SK-N-SH (cell line): ENCODE results near the gene MALAT1. TPM values are rescaled to one million over a fixed set of nuclear protein-coding genes. Genes with fewer than 3 reads are reported as not detected.

Experiments used
- CTCF ChIA-PET: fragments of 300-600, 350-600 bp; formaldehyde crosslinking; extraction: SDS; loops from one replicate; lab custom pipeline; 2021; lab: Yijun Ruan, JAX
- POLR2A ChIA-PET: fragments of 350-600 bp; sonication (Branson Sonifier 250); formaldehyde crosslinking; extraction: SDS; loops from one replicate; lab custom pipeline; 2020; ENCODE audit warnings: antibody characterized with exemption, inconsistent platforms; lab: Yijun Ruan, JAX
- DNase-seq: peaks from one replicate; pipeline ENCODE4 v3.0.0; 2012
- H2AFZ ChIP-seq: fragments of 200-600 bp; sonication (generic); 2 replicates; pipeline ENCODE4 v1.8.1; 2016; ENCODE audit warnings: antibody characterized with exemption, mild to moderate bottlenecking, low read depth
- H3F3A ChIP-seq: fragments of 200-600 bp; sonication (generic); replicated peaks from 2 replicates; pipeline ENCODE3; 2016; ENCODE audit warnings: antibody characterized with exemption, mild to moderate bottlenecking; ENCODE audit not compliant: insufficient read depth
- H3K27ac ChIP-seq, 2 experiments: fragments of 200-500 bp in 1 of 2; fragments of 200-600 bp in 1 of 2; sonication (Bioruptor generic) in 1 of 2; sonication (generic), shearing (Covaris generic) in 1 of 2; 2 replicates each; pipeline versions ENCODE4 v1.5.1 to v1.6.1; 2014 to 2016; ENCODE audit warnings: low read depth in 2 of 2, inconsistent platforms in 1 of 2, low read length in 1 of 2, mild to moderate bottlenecking in 1 of 2, mixed read lengths in 1 of 2
- H3K27me3 ChIP-seq: fragments of 200-600 bp; sonication (generic), shearing (Covaris generic); 2 replicates; pipeline ENCODE4 v1.6.1; 2016; ENCODE audit warnings: mixed run types; ENCODE audit not compliant: insufficient read depth
- H3K36me3 ChIP-seq, 2 experiments: fragments of 200-500 bp in 1 of 2; fragments of 200-600 bp in 1 of 2; sonication (Bioruptor generic) in 1 of 2; sonication (generic) in 1 of 2; replicated peaks in 1 of 2; 2 replicates each; pipeline versions ENCODE3 to v1.5.1; 2014 to 2016; ENCODE audit warnings: low read length in 1 of 2, mild to moderate bottlenecking in 1 of 2; ENCODE audit not compliant: insufficient read depth in 2 of 2, control insufficient read depth in 1 of 2
- H3K4me1 ChIP-seq, 2 experiments: fragments of 200-500 bp in 1 of 2; fragments of 200-600 bp in 1 of 2; sonication (Bioruptor generic) in 1 of 2; sonication (generic), shearing (Covaris generic) in 1 of 2; 2 replicates each; pipeline versions ENCODE4 v1.5.1 to v1.6.1; 2014 to 2016; ENCODE audit warnings: low read depth in 1 of 2, low read length in 1 of 2, mixed run types in 1 of 2; ENCODE audit not compliant: insufficient read depth in 2 of 2, control insufficient read depth in 1 of 2
- H3K4me2 ChIP-seq: fragments of 200-600 bp; sonication (generic), shearing (Covaris generic); 2 replicates; pipeline ENCODE4 v1.6.1; 2017; ENCODE audit warnings: mixed run types
- H3K4me3 ChIP-seq, 2 experiments: fragments of 200-500 bp in 1 of 2; fragments of 200-600 bp in 1 of 2; sonication (Bioruptor generic) in 1 of 2; sonication (generic), shearing (Covaris generic) in 1 of 2; 2 replicates each; pipeline versions ENCODE4 v1.5.1 to v1.8.1; 2014 to 2016; ENCODE audit warnings: low read depth in 2 of 2, inconsistent platforms in 1 of 2, low read length in 1 of 2, mild to moderate bottlenecking in 1 of 2, mixed read lengths in 1 of 2, moderate library complexity in 1 of 2
- H3K79me2 ChIP-seq: fragments of 200-600 bp; sonication (generic); 2 replicates; pipeline ENCODE4 v1.8.1; 2017; ENCODE audit warnings: mild to moderate bottlenecking; ENCODE audit not compliant: insufficient read depth
- H3K9ac ChIP-seq: fragments of 200-600 bp; sonication (generic); 2 replicates; pipeline ENCODE4 v1.6.1; 2017; ENCODE audit warnings: mixed run types
- H3K9me2 ChIP-seq: fragments of 200-600 bp; sonication (generic); 2 replicates; pipeline ENCODE4 v1.6.1; 2017; ENCODE audit warnings: mixed run types
- H3K9me3 ChIP-seq: fragments of 200-600 bp; sonication (generic); 2 replicates; pipeline ENCODE4 v1.6.1; 2017; ENCODE audit warnings: mixed run types, mild to moderate bottlenecking, moderate library complexity
- H4K20me1 ChIP-seq: fragments of 200-600 bp; sonication (generic); 2 replicates; pipeline ENCODE4 v1.6.1; 2017; ENCODE audit warnings: mild to moderate bottlenecking, mixed run types; ENCODE audit not compliant: insufficient read depth
- CHD2 ChIP-seq: fragments of 150-350 bp; IDR thresholded peaks from 2 replicates; pipeline ENCODE4 v1.6.1; 2018; ENCODE audit warnings: low read length; ENCODE audit not compliant: partially characterized antibody
- ELF1 ChIP-seq: IDR thresholded peaks from 2 replicates; pipeline ENCODE4 v1.4.0; 2012
- FOXM1 ChIP-seq: IDR thresholded peaks from 2 replicates; pipeline ENCODE4 v1.4.0; 2012; ENCODE audit warnings: low read depth, mild to moderate bottlenecking
- GABPA ChIP-seq: IDR thresholded peaks from 2 replicates; pipeline ENCODE4 v1.4.0; 2012; ENCODE audit warnings: low read depth, mild to moderate bottlenecking
- MEF2A ChIP-seq: IDR thresholded peaks from 2 replicates; pipeline ENCODE4 v1.4.0; 2012; ENCODE audit warnings: low read depth, borderline replicate concordance
- MXI1 ChIP-seq: IDR thresholded peaks from 2 replicates; pipeline ENCODE4 v1.6.1; 2012; ENCODE audit warnings: mild to moderate bottlenecking, low read depth, low read length, improper control_type of control experiment
- NFIC ChIP-seq: IDR thresholded peaks from 2 replicates; pipeline ENCODE4 v1.4.0; 2012; ENCODE audit warnings: borderline replicate concordance
- NRF1 ChIP-seq: IDR thresholded peaks from 2 replicates; pipeline ENCODE4 v1.6.1; 2012; ENCODE audit warnings: low read depth, mild to moderate bottlenecking, low read length
- RCOR1 ChIP-seq: fragments of 150-350 bp; IDR thresholded peaks from 2 replicates; pipeline ENCODE4 v1.6.1; 2017; ENCODE audit warnings: antibody characterized with exemption, low read length
- RFX5 ChIP-seq: IDR thresholded peaks from 2 replicates; pipeline ENCODE4 v1.6.1; 2012; ENCODE audit warnings: mild to moderate bottlenecking, improper control_type of control experiment, low read length
- SIN3A ChIP-seq: IDR thresholded peaks from 2 replicates; pipeline ENCODE4 v1.6.1; 2012; ENCODE audit warnings: low read depth, mild to moderate bottlenecking, low read length, moderate library complexity, borderline replicate concordance
- SMC3 ChIP-seq: IDR thresholded peaks from 2 replicates; pipeline ENCODE4 v1.6.1; 2012; ENCODE audit warnings: low read depth, low read length, improper control_type of control experiment
- TCF12 ChIP-seq: IDR thresholded peaks from 2 replicates; pipeline ENCODE4 v1.4.0; 2012
- WGBS: methylation state at CpG from one replicate; pipeline ENCODE4 v1.1.6; 2017; ENCODE audit warnings: low lambda C conversion rate; 5-methylcytosine and 5-hydroxymethylcytosine counted together
- polyA plus RNA-seq, 3 experiments: library from polyadenylated mRNA; depleted of rRNA; stranded (reverse); fragments of >200 nt; gene quantifications; 2 replicates each; pipeline ENCODE4 v1.2.3, GENCODE V29; 2012
- TF ChIP-seq, protein P1 (sequence below): IDR thresholded peaks from 2 replicates; pipeline ENCODE4 v1.6.1; 2012; ENCODE audit warnings: mild to moderate bottlenecking, low read depth, low read length, moderate library complexity
- TF ChIP-seq, protein P2 (sequence below): IDR thresholded peaks from 2 replicates; pipeline ENCODE4; 2012
- TF ChIP-seq, protein P3 (sequence below): IDR thresholded peaks from 2 replicates; pipeline ENCODE4 v1.4.0; 2012; ENCODE audit warnings: low read depth, borderline replicate concordance

MALAT1 gene
- polyA plus RNA-seq, 1 of the 3 experiments (the other 2 are of a cell fraction) = 285 TPM

DNA sequence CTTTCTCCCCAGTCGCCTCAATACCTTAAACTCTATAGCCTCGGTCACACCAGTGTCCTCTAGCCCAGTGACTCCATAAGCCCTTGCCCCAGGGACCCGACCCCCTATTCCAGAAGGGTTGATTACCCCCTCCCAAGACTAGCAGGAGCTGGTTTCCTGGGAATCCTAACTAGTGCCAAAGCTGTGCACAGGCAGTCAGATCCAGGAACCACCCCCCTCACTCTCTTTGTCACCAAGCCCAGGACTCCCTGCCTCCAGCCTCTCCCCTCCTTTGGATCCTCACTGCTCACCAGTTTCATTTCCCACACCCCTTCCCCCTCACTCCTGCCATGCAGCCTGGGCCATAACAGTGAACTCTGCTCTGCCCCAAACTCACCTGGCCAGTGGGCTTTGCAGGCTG lies 49.5 kb downstream of the MALAT1 start:
- WGBS = 92% methylated on average over 3 of the region's 3 CpGs
- CTCF ChIA-PET = interaction anchor here (1.2 to 6.4 kb wide), 4 partner anchors 7 to 25 kb away, joined by 3 to 88 read pairs (median 4); partner anchors contain the start of gene ZNRD2
- H3K36me3 ChIP-seq = peaks cover 29 to 57% of the 10 kb centered on the region in 2 experiments

DNA sequence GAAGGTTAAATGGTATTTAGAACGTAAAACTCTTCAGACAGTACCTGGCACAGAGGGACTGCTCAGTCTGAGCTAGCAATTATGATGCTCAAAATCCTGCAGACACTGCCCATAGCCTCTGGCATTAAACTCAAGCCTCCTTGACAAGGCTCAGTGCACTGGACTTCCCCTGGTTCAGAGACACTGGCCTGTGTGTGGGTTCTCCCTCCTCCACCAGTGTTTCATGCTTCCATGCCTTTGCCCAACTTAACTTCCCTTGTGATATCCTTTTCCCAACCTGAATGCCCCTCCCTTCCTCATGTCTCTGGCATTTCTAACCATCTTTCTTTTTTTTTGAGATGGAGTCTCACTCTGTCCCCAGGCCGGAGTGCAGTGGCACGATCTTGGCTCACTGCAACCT lies 50.3 kb downstream of the MALAT1 start:
- peaks cover 16% of the 10 kb centered on the region for H3K79me2 ChIP-seq
- no peaks in the 10 kb centered on the region for H3K9me3 ChIP-seq
- POLR2A ChIA-PET = no interaction called here
- no peak overlapping the region for H3K9ac ChIP-seq
- H3K27me3 ChIP-seq = no peaks in the 10 kb centered on the region
- peaks cover 0 to 4% of the 10 kb centered on the region in 2 experiments; a peak in 1 of 4 replicates for H3K4me1 ChIP-seq
- 0 out of 2 replicates have a peak, but pooled peaks cover 7% of the 10 kb centered on the region for H4K20me1 ChIP-seq
- no peaks in the 10 kb centered on the region for H3F3A ChIP-seq
- CTCF ChIA-PET = interaction anchor here (1.2 to 6.4 kb wide), 4 partner anchors 7 to 24 kb away, joined by 3 to 88 read pairs (median 4); partner anchors contain the start of gene ZNRD2
- no peak overlapping the region for H3K4me3 ChIP-seq
- no peak overlapping the region for H3K27ac ChIP-seq
- no peaks in the 10 kb centered on the region for H3K9me2 ChIP-seq
- TF ChIP-seq, protein P1, sequence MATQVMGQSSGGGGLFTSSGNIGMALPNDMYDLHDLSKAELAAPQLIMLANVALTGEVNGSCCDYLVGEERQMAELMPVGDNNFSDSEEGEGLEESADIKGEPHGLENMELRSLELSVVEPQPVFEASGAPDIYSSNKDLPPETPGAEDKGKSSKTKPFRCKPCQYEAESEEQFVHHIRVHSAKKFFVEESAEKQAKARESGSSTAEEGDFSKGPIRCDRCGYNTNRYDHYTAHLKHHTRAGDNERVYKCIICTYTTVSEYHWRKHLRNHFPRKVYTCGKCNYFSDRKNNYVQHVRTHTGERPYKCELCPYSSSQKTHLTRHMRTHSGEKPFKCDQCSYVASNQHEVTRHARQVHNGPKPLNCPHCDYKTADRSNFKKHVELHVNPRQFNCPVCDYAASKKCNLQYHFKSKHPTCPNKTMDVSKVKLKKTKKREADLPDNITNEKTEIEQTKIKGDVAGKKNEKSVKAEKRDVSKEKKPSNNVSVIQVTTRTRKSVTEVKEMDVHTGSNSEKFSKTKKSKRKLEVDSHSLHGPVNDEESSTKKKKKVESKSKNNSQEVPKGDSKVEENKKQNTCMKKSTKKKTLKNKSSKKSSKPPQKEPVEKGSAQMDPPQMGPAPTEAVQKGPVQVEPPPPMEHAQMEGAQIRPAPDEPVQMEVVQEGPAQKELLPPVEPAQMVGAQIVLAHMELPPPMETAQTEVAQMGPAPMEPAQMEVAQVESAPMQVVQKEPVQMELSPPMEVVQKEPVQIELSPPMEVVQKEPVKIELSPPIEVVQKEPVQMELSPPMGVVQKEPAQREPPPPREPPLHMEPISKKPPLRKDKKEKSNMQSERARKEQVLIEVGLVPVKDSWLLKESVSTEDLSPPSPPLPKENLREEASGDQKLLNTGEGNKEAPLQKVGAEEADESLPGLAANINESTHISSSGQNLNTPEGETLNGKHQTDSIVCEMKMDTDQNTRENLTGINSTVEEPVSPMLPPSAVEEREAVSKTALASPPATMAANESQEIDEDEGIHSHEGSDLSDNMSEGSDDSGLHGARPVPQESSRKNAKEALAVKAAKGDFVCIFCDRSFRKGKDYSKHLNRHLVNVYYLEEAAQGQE = no peak
- no peak for TF ChIP-seq SMC3
- no peak for TF ChIP-seq FOXM1
- TF ChIP-seq, protein P2, sequence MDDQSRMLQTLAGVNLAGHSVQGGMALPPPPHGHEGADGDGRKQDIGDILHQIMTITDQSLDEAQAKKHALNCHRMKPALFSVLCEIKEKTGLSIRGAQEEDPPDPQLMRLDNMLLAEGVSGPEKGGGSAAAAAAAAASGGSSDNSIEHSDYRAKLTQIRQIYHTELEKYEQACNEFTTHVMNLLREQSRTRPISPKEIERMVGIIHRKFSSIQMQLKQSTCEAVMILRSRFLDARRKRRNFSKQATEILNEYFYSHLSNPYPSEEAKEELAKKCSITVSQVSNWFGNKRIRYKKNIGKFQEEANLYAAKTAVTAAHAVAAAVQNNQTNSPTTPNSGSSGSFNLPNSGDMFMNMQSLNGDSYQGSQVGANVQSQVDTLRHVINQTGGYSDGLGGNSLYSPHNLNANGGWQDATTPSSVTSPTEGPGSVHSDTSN = no peak
- no peak for TF ChIP-seq RCOR1
- TF ChIP-seq, protein P3, sequence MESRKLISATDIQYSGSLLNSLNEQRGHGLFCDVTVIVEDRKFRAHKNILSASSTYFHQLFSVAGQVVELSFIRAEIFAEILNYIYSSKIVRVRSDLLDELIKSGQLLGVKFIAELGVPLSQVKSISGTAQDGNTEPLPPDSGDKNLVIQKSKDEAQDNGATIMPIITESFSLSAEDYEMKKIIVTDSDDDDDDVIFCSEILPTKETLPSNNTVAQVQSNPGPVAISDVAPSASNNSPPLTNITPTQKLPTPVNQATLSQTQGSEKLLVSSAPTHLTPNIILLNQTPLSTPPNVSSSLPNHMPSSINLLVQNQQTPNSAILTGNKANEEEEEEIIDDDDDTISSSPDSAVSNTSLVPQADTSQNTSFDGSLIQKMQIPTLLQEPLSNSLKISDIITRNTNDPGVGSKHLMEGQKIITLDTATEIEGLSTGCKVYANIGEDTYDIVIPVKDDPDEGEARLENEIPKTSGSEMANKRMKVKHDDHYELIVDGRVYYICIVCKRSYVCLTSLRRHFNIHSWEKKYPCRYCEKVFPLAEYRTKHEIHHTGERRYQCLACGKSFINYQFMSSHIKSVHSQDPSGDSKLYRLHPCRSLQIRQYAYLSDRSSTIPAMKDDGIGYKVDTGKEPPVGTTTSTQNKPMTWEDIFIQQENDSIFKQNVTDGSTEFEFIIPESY = no peak
- TF ChIP-seq NFIC = no peak
- TF ChIP-seq RFX5 = no peak
- no peak for TF ChIP-seq MXI1
- TF ChIP-seq CHD2 = no peak
- H2AFZ ChIP-seq = no peak overlapping the region
- H3K4me2 ChIP-seq = no peak overlapping the region
- DNase-seq = no peak
- WGBS = 95% methylated on average over 3 of the region's 3 CpGs
- peaks cover 29 to 58% of the 10 kb centered on the region in 2 experiments for H3K36me3 ChIP-seq

More for the DNA sequence above, 49.5 kb downstream of the MALAT1 start:
- no peaks in the 10 kb centered on the region for H3K27me3 ChIP-seq
- no peak overlapping the region for H3K9ac ChIP-seq
- H3K4me2 ChIP-seq = no peak overlapping the region
- H3K27ac ChIP-seq = no peak overlapping the region
- H3K9me3 ChIP-seq = no peaks in the 10 kb centered on the region
- DNase-seq = no peak
- no peak overlapping the region for H2AFZ ChIP-seq
- POLR2A ChIA-PET = interaction anchor here (0.6 kb wide), 1 partner anchor 254 kb away, joined by 3 read pairs; no protein-coding TSS in a partner anchor
- 0 out of 2 replicates have a peak, but pooled peaks cover 7% of the 10 kb centered on the region for H4K20me1 ChIP-seq
- peaks cover 12% of the 10 kb centered on the region; the same call in 1 of the 2 replicates for H3K79me2 ChIP-seq
- no peaks in the 10 kb centered on the region for H3K9me2 ChIP-seq
- H3F3A ChIP-seq = no peaks in the 10 kb centered on the region
- TF ChIP-seq ELF1 (no peak), TCF12 (no peak), MEF2A (no peak), NRF1 (no peak), SIN3A (no peak), RFX5 (no peak), GABPA (no peak)
- TF ChIP-seq, all 33 proteins: peak for 0
- Histone ChIP-seq H3K4me3 (no peak overlapping the region), H3K4me1 (peaks cover 0 to 4% of the 10 kb centered on the region in 2 experiments; a peak in 1 of 4 replicates)
